GM23248 (cell line): ENCODE results near the gene NOL8. TPM values are rescaled to one million over a fixed set of nuclear protein-coding genes. Genes with fewer than 3 reads are reported as not detected.

ENCODE experiments used
- DNase-seq: peaks from one replicate; pipeline ENCODE4 v3.0.0-alpha.2; 2015
- H2AFZ ChIP-seq: fragments of 200-600 bp; sonication (generic); 2 replicates; pipeline ENCODE4 v1.6.1; 2016; ENCODE audit warnings: antibody characterized with exemption
- H3F3A ChIP-seq: fragments of 200-600 bp; sonication (generic); 2 replicates; pipeline ENCODE4 v1.6.1; 2016; ENCODE audit warnings: mild to moderate bottlenecking, antibody characterized with exemption, mixed run types; ENCODE audit not compliant: insufficient read depth
- H3K27ac ChIP-seq: fragments of 200-600 bp; sonication (generic); 2 replicates; pipeline ENCODE4 v1.5.1; 2016; ENCODE audit warnings: mild to moderate bottlenecking
- H3K27me3 ChIP-seq: fragments of 200-600 bp; sonication (generic); replicated peaks from 2 replicates; pipeline ENCODE4 v1.6.1; 2016; ENCODE audit warnings: mild to moderate bottlenecking; ENCODE audit not compliant: insufficient read depth
- H3K36me3 ChIP-seq: fragments of 200-600 bp; sonication (generic); 2 replicates; pipeline ENCODE4 v1.6.1; 2016; ENCODE audit warnings: low read depth, mild to moderate bottlenecking
- H3K4me1 ChIP-seq: fragments of 200-600 bp; sonication (generic); 2 replicates; pipeline ENCODE4 v1.6.1; 2016; ENCODE audit warnings: mild to moderate bottlenecking; ENCODE audit not compliant: insufficient read depth
- H3K4me2 ChIP-seq: fragments of 200-600 bp; sonication (generic); one replicate; pipeline ENCODE4 v1.6.1; 2016; ENCODE audit warnings: mild to moderate bottlenecking; ENCODE audit not compliant: unreplicated experiment
- H3K4me3 ChIP-seq: fragments of 200-600 bp; sonication (generic); 2 replicates; pipeline ENCODE4 v1.5.1; 2016; ENCODE audit warnings: mild to moderate bottlenecking
- H3K79me2 ChIP-seq: fragments of 200-600 bp; sonication (generic); 2 replicates; pipeline ENCODE4 v1.6.1; 2016; ENCODE audit warnings: mild to moderate bottlenecking; ENCODE audit not compliant: insufficient read depth
- H3K9ac ChIP-seq: fragments of 200-600 bp; sonication (generic); 2 replicates; pipeline ENCODE4 v1.6.1; 2016; ENCODE audit warnings: mild to moderate bottlenecking
- H3K9me2 ChIP-seq: fragments of 200-600 bp; sonication (generic); 2 replicates; pipeline ENCODE4 v1.6.1; 2016; ENCODE audit warnings: mixed run types, mild to moderate bottlenecking, moderate library complexity; ENCODE audit not compliant: insufficient read depth
- H3K9me3 ChIP-seq: fragments of 200-600 bp; sonication (generic); one replicate; pipeline ENCODE4 v1.6.1; 2017; ENCODE audit warnings: low read depth
- H4K20me1 ChIP-seq: fragments of 200-600 bp; sonication (generic); 2 replicates; pipeline ENCODE4 v1.6.0; 2016; ENCODE audit not compliant: insufficient read depth
- EZH2 ChIP-seq: fragments of 200-600 bp; sonication (generic); IDR thresholded peaks from 2 replicates; pipeline ENCODE4 v1.6.1; 2018; ENCODE audit warnings: antibody characterized with exemption, mild to moderate bottlenecking; ENCODE audit not compliant: insufficient read depth, poor library complexity, severe bottlenecking
- EZH2phosphoT487 ChIP-seq: fragments of 200-600 bp; sonication (generic); IDR thresholded peaks from 2 replicates; pipeline ENCODE4 v1.6.1; 2018; ENCODE audit warnings: antibody characterized with exemption, moderate library complexity, mild to moderate bottlenecking, low read depth; ENCODE audit not compliant: insufficient read depth
- WGBS, 2 experiments: methylation state at CpG; one replicate each; pipeline ENCODE4 v1.1.6; 2015 to 2017; ENCODE audit warnings: low lambda C conversion rate in 2 of 2, low coverage in 1 of 2; ENCODE audit errors: missing lambda C conversion rate in 2 of 2; 5-methylcytosine and 5-hydroxymethylcytosine counted together
- in situ Hi-C: fragments of 300-500 bp; cut with MboI; formaldehyde crosslinking; loops from 2 replicates; pipeline ENCODE4 v1.15.0; 2020
- polyA plus RNA-seq: library from polyadenylated mRNA; unstranded; fragments of >200 nt; fragmentation: Nextera tagmentation; extraction: Ambion mirVana; gene quantifications from 2 replicates; pipeline ENCODE4 v1.2.1, GENCODE V29; 2016
- total RNA-seq: library from RNA; depleted of rRNA; stranded (reverse); fragments of >200 nt; shearing (Covaris generic); gene quantifications from 2 replicates; pipeline ENCODE4 v1.2.3, GENCODE V29; 2014

NOL8 gene
- total and polyA plus RNA-seq, 2 experiments from 2014 or later, result 10.4 to 30.3 TPM

GRCh38 chr9:92312887-92313623 is 12.1 kb downstream of the NOL8 start:
- Histone ChIP-seq H3K9me3 (no peaks in the 10 kb centered on the region), H4K20me1 (no peaks in the 10 kb centered on the region), H3K27ac (no peak overlapping the region), H3K36me3 (peaks cover 62% of the 10 kb centered on the region), H3K9ac (no peak overlapping the region), H3K27me3 (no peaks in the 10 kb centered on the region), H3K4me3 (no peak overlapping the region), H3K79me2 (peaks cover 39% of the 10 kb centered on the region), H3K9me2 (no peaks in the 10 kb centered on the region), H3K4me2 (no peak overlapping the region), H2AFZ (no peak overlapping the region), H3F3A (0 out of 2 replicates have a peak, but pooled peaks cover 5% of the 10 kb centered on the region), H3K4me1 (no peaks in the 10 kb centered on the region)
- TF ChIP-seq EZH2phosphoT487 (no peak), EZH2 (no peak)
- 95 to 98% methylated on average over 6 of the region's 6 CpGs for WGBS, 2 experiments
- no peak for DNase-seq
- in situ Hi-C loops, result no loop called here

- in situ Hi-C loops, result no loop called here
- Histone ChIP-seq H3K36me3 (peaks cover 64% of the 10 kb centered on the region), H3K9ac (no peak overlapping the region)
These were observed 14.6 kb downstream of the NOL8 start for GRCh38 chr9:92310562-92310961.

GRCh38 chr9:92308893-92309292 is 16.3 kb downstream of the NOL8 start:
- Histone ChIP-seq H3K79me2 (peaks cover 25% of the 10 kb centered on the region), H3K9me3 (no peaks in the 10 kb centered on the region), H2AFZ (no peak overlapping the region), H3K4me3 (no peak overlapping the region), H3K9me2 (no peaks in the 10 kb centered on the region), H3F3A (0 out of 2 replicates have a peak, but pooled peaks cover 5% of the 10 kb centered on the region), H4K20me1 (no peaks in the 10 kb centered on the region), H3K27ac (no peak overlapping the region), H3K4me2 (no peak overlapping the region), H3K27me3 (no peaks in the 10 kb centered on the region), H3K4me1 (no peaks in the 10 kb centered on the region), H3K9ac (no peak overlapping the region), H3K36me3 (peaks cover 62% of the 10 kb centered on the region)
- in situ Hi-C loops, result no loop called here
- TF ChIP-seq EZH2 (no peak), EZH2phosphoT487 (no peak)
- peak; percentile 34 for DNase-seq

More at GRCh38 chr9:92310562-92310961, 14.6 kb downstream of the NOL8 start:
- Histone ChIP-seq H4K20me1 (no peaks in the 10 kb centered on the region), H3K27me3 (no peaks in the 10 kb centered on the region), H3K4me3 (no peak overlapping the region), H3K27ac (no peak overlapping the region), H3F3A (0 out of 2 replicates have a peak, but pooled peaks cover 5% of the 10 kb centered on the region), H3K9me3 (no peaks in the 10 kb centered on the region), H2AFZ (no peak overlapping the region), H3K4me2 (no peak overlapping the region), H3K79me2 (peaks cover 38% of the 10 kb centered on the region), H3K9me2 (no peaks in the 10 kb centered on the region), H3K4me1 (no peaks in the 10 kb centered on the region)
- 93 to 97% methylated on average over 3 of the region's 3 CpGs for WGBS, 2 experiments
- TF ChIP-seq EZH2, result no peak
- TF ChIP-seq EZH2phosphoT487, result no peak
- DNase-seq, result no peak

GRCh38 chr9:92300936-92301335 is 24.2 kb downstream of the NOL8 start:
- H3K27me3 ChIP-seq, result no peaks in the 10 kb centered on the region
- TF ChIP-seq EZH2 (no peak), EZH2phosphoT487 (no peak)
- H3K9me3 ChIP-seq, result no peaks in the 10 kb centered on the region
- DNase-seq, result no peak
- peaks cover 75% of the 10 kb centered on the region for H3K36me3 ChIP-seq
- no peak overlapping the region for H3K4me3 ChIP-seq
- H3K9me2 ChIP-seq, result no peaks in the 10 kb centered on the region
- H3K27ac ChIP-seq, result no peak overlapping the region
- H3K79me2 ChIP-seq, result peaks cover 7% of the 10 kb centered on the region; the same call in 1 of the 2 replicates
- no peak overlapping the region for H3K4me2 ChIP-seq
- no peaks in the 10 kb centered on the region for H4K20me1 ChIP-seq
- no peaks in the 10 kb centered on the region for H3K4me1 ChIP-seq
- H3F3A ChIP-seq, result peaks cover 16% of the 10 kb centered on the region
- 56 to 61% methylated on average over 1 of the region's 1 CpG for WGBS, 2 experiments
- no peak overlapping the region for H3K9ac ChIP-seq
- in situ Hi-C loops, result no loop called here
- H2AFZ ChIP-seq, result no peak overlapping the region

GRCh38 chr9:92299116-92299515 is 26.0 kb downstream of the NOL8 start:
- no peak for DNase-seq
- WGBS, 2 experiments, result 59 to 63% methylated on average over 1 of the region's 1 CpG
- in situ Hi-C loops, result no loop called here
- Histone ChIP-seq H3K4me1 (peaks cover 11% of the 10 kb centered on the region), H3K4me3 (no peak overlapping the region), H2AFZ (no peak overlapping the region), H3K4me2 (no peak overlapping the region), H3F3A (peaks cover 32% of the 10 kb centered on the region), H4K20me1 (no peaks in the 10 kb centered on the region), H3K9ac (no peak overlapping the region), H3K27me3 (no peaks in the 10 kb centered on the region), H3K27ac (no peak overlapping the region), H3K9me2 (no peaks in the 10 kb centered on the region), H3K36me3 (peaks cover 61% of the 10 kb centered on the region), H3K79me2 (peaks cover 18% of the 10 kb centered on the region), H3K9me3 (no peaks in the 10 kb centered on the region)
- TF ChIP-seq EZH2phosphoT487 (no peak), EZH2 (no peak)
